ENCODE measurements around the gene ST3GAL4.
"Not testable (repeated sequence)": the region's sequence is repeated elsewhere in the genome, so short reads cannot be mapped to it uniquely, and the experiment has no call there.

DNA sequence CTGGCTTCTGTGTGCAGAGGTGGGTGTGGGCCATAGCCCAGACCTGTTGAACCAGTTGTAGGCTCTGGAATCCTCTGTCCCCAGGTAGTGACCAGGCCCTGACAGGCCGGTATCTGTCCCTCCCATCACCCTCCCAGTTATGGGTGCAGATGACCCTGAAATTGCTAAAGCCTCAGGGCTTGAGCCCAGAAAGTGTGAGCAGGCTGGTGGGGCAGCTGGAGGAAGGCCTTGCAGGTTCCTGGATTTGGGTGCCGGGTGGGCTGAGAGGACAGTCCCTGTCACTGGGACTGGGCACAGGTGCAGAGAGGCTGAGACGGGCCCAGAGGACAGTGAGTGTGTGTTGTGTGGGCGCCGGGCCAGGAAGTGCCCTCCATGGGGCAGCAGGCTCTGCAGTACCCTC is 10.0 kb downstream of the ST3GAL4 start:
- TF ChIP-seq IRF2 (CRISPR knock-in tag; IDR thresholded peaks at IDR 0.05; ENCODE audit: borderline replicate concordance, low read depth); GABPB1 (CRISPR knock-in tag; IDR thresholded peaks at IDR 0.05); CREB1 (CRISPR knock-in tag; IDR thresholded peaks at IDR 0.05); FOXP1 (CRISPR knock-in tag; IDR thresholded peaks at IDR 0.05; ENCODE audit: borderline replicate concordance); ETV6 (CRISPR knock-in tag; IDR thresholded peaks at IDR 0.05); FOXJ3 (CRISPR knock-in tag; IDR thresholded peaks at IDR 0.05; ENCODE audit: borderline replicate concordance); SMAD4 (CRISPR knock-in tag; IDR thresholded peaks at IDR 0.05); SOX15 (CRISPR knock-in tag; IDR thresholded peaks at IDR 0.05); TCF7 (CRISPR knock-in tag; IDR thresholded peaks at IDR 0.05; ENCODE audit: low read depth): not testable (repeated sequence)
- TF ChIP-seq, protein P1, sequence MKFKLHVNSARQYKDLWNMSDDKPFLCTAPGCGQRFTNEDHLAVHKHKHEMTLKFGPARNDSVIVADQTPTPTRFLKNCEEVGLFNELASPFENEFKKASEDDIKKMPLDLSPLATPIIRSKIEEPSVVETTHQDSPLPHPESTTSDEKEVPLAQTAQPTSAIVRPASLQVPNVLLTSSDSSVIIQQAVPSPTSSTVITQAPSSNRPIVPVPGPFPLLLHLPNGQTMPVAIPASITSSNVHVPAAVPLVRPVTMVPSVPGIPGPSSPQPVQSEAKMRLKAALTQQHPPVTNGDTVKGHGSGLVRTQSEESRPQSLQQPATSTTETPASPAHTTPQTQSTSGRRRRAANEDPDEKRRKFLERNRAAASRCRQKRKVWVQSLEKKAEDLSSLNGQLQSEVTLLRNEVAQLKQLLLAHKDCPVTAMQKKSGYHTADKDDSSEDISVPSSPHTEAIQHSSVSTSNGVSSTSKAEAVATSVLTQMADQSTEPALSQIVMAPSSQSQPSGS (CRISPR knock-in tag; IDR thresholded peaks at IDR 0.05; ENCODE audit: borderline replicate concordance, low read depth) = not testable (repeated sequence)
- TF ChIP-seq, protein P2, sequence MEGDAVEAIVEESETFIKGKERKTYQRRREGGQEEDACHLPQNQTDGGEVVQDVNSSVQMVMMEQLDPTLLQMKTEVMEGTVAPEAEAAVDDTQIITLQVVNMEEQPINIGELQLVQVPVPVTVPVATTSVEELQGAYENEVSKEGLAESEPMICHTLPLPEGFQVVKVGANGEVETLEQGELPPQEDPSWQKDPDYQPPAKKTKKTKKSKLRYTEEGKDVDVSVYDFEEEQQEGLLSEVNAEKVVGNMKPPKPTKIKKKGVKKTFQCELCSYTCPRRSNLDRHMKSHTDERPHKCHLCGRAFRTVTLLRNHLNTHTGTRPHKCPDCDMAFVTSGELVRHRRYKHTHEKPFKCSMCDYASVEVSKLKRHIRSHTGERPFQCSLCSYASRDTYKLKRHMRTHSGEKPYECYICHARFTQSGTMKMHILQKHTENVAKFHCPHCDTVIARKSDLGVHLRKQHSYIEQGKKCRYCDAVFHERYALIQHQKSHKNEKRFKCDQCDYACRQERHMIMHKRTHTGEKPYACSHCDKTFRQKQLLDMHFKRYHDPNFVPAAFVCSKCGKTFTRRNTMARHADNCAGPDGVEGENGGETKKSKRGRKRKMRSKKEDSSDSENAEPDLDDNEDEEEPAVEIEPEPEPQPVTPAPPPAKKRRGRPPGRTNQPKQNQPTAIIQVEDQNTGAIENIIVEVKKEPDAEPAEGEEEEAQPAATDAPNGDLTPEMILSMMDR (IDR thresholded peaks at IDR 0.05) = not testable (repeated sequence)
- TF ChIP-seq, protein P3, sequence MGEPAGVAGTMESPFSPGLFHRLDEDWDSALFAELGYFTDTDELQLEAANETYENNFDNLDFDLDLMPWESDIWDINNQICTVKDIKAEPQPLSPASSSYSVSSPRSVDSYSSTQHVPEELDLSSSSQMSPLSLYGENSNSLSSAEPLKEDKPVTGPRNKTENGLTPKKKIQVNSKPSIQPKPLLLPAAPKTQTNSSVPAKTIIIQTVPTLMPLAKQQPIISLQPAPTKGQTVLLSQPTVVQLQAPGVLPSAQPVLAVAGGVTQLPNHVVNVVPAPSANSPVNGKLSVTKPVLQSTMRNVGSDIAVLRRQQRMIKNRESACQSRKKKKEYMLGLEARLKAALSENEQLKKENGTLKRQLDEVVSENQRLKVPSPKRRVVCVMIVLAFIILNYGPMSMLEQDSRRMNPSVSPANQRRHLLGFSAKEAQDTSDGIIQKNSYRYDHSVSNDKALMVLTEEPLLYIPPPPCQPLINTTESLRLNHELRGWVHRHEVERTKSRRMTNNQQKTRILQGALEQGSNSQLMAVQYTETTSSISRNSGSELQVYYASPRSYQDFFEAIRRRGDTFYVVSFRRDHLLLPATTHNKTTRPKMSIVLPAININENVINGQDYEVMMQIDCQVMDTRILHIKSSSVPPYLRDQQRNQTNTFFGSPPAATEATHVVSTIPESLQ (CRISPR knock-in tag; IDR thresholded peaks at IDR 0.05) = not testable (repeated sequence)
- TF ChIP-seq, protein P4, sequence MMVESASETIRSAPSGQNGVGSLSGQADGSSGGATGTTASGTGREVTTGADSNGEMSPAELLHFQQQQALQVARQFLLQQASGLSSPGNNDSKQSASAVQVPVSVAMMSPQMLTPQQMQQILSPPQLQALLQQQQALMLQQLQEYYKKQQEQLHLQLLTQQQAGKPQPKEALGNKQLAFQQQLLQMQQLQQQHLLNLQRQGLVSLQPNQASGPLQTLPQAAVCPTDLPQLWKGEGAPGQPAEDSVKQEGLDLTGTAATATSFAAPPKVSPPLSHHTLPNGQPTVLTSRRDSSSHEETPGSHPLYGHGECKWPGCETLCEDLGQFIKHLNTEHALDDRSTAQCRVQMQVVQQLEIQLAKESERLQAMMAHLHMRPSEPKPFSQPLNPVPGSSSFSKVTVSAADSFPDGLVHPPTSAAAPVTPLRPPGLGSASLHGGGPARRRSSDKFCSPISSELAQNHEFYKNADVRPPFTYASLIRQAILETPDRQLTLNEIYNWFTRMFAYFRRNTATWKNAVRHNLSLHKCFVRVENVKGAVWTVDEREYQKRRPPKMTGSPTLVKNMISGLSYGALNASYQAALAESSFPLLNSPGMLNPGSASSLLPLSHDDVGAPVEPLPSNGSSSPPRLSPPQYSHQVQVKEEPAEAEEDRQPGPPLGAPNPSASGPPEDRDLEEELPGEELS (CRISPR knock-in tag; IDR thresholded peaks at IDR 0.05) = not testable (repeated sequence)
